Measurements from ENCODE around the gene TFAM.

- TF ChIP-seq CTCF (IDR thresholded peaks at IDR 0.05 in 4 of 5, conservative IDR thresholded peaks at IDR 0.05 in 1 of 5) (no peak), POLR2A (IDR thresholded peaks at IDR 0.05) (no peak)
Observed at GRCh38 chr10:58424176-58424575, 39.0 kb downstream of the TFAM start.
